ENCODE data around the gene MACROD2. TPM values are rescaled to one million over a fixed set of nuclear protein-coding genes. Genes with fewer than 3 reads are reported as not detected.
"Not testable (repeated sequence)": the region's sequence is repeated elsewhere in the genome, so short reads cannot be mapped to it uniquely, and the experiment has no call there.

Gene MACROD2
- polyA plus RNA-seq, 2 of the 4 experiments (the other 2 are of a cell fraction) = 0.96 to 1.3 TPM

DNA sequence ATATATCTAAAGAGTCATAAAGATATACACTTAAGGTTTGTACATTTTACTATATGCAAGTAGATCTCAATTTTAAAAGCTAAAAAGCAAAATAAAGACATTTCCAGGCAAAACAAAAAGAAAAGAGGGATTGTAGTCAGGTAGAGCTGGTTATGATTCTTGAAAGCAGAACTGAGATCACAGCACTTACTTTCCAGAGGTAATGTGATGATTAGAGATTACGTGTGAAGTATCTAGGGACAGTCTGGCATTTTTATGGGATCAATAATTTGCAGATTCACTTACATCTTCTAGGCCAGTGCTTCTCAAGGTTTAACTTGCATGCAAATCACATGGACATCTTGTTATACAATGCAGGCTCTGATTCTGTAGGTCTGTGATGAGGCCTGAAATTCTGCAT lies 1982.4 kb downstream of the MACROD2 start:
- WGBS (ENCODE audit: missing lambda C conversion rate) = 78% methylated on average over 1 of the region's 1 CpG

DNA sequence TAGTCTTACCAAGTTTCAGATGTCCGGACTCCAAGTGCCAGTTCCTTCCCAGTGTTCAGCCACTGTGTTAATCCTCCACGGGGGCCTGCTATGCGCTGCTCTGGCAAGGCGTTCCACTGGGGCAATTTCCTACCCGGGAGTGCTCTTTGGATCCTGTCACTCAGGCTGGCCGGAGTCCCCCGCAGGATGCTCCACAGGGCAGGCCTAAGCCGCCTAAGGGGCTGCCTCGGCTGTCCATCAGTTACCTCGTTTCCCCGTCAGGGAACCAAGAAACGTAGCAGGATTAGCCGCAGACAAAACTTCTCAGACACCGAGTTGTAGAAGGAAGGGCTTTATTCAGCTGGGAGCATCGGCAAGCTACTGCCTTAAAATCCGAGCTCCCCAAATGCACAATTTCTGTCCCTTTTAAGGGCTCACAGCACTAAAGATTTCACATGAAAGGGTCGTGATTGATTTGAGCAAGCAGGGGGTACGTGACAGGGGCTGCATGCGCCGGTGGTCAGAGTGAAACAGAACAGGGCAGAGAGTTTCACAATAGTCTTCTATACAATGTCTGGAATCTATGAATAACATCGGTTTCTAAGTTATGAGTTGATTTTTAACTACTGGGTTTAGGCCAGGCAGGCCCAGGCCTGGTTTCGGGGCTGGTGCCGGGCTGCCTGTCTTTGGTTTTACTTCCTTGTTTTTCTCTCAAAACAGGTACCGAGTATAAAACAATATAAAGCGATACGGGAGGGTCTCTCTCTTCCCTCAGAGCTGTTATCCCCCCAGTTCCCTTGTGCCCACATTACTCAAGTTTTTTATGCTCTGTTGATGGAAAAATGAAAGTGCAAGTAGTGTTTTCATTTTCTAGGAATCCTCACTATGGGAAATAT lies 1990.4 kb downstream of the MACROD2 start:
- POLR2A ChIA-PET; H3K4me1 ChIP-seq; H3K4me3 ChIP-seq; FAIRE-seq; ATAC-seq; DNase-seq (ENCODE audit: low read depth in 1 of 2, low spot score in 1 of 2); H3K4me2 ChIP-seq; H3K9me3 ChIP-seq; H3K27ac ChIP-seq: not testable (repeated sequence)
- 68% methylated on average over 26 of the region's 26 CpGs for WGBS (ENCODE audit: missing lambda C conversion rate)
- CTCF ChIA-PET = interaction anchor here (0.7 kb wide), 1 partner anchor 243 kb away, joined by 3 read pairs; no protein-coding TSS in a partner anchor

More for the DNA sequence above, 1982.4 kb downstream of the MACROD2 start:
- DNase-seq (ENCODE audit: low read depth in 1 of 2, low spot score in 1 of 2) = no peak
- Histone ChIP-seq H3K4me3 (no peak overlapping the region), H3K4me1 (no peaks in the 10 kb centered on the region), H3K9me3 (no peaks in the 10 kb centered on the region), H3K4me2 (no peak overlapping the region), H3K27ac (no peak overlapping the region)
- CTCF ChIA-PET = interaction anchor here (1.0 to 1.5 kb wide), 2 partner anchors 10 to 783 kb away, joined by 3 to 4 read pairs; no protein-coding TSS in a partner anchor
- FAIRE-seq = no peak
- POLR2A ChIA-PET = no interaction called here
- TF ChIP-seq TFCP2L1 (CRISPR knock-in tag; IDR thresholded peaks at IDR 0.05) (no peak), RARB (CRISPR knock-in tag; IDR thresholded peaks at IDR 0.05) (no peak), RAD21 (conservative IDR thresholded peaks at IDR 0.05 in 1 of 2, IDR thresholded peaks at IDR 0.05 in 1 of 2) (no peak), NR3C1 (IDR thresholded peaks at IDR 0.05) (no peak), CEBPB (IDR thresholded peaks at IDR 0.05) (no peak), PHF8 (IDR thresholded peaks at IDR 0.05; ENCODE audit: borderline replicate concordance, low read depth) (no peak), HEYL (CRISPR knock-in tag; IDR thresholded peaks at IDR 0.05) (no peak)
- TF ChIP-seq, protein P1, sequence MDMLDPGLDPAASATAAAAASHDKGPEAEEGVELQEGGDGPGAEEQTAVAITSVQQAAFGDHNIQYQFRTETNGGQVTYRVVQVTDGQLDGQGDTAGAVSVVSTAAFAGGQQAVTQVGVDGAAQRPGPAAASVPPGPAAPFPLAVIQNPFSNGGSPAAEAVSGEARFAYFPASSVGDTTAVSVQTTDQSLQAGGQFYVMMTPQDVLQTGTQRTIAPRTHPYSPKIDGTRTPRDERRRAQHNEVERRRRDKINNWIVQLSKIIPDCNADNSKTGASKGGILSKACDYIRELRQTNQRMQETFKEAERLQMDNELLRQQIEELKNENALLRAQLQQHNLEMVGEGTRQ (IDR thresholded peaks at IDR 0.05) = no peak
- TF ChIP-seq, protein P2, sequence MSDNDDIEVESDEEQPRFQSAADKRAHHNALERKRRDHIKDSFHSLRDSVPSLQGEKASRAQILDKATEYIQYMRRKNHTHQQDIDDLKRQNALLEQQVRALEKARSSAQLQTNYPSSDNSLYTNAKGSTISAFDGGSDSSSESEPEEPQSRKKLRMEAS (IDR thresholded peaks at IDR 0.05) = no peak
- TF ChIP-seq, protein P3, sequence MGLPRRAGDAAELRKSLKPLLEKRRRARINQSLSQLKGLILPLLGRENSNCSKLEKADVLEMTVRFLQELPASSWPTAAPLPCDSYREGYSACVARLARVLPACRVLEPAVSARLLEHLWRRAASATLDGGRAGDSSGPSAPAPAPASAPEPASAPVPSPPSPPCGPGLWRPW (IDR thresholded peaks at IDR 0.05) = no peak
- ATAC-seq = no peak

DNA sequence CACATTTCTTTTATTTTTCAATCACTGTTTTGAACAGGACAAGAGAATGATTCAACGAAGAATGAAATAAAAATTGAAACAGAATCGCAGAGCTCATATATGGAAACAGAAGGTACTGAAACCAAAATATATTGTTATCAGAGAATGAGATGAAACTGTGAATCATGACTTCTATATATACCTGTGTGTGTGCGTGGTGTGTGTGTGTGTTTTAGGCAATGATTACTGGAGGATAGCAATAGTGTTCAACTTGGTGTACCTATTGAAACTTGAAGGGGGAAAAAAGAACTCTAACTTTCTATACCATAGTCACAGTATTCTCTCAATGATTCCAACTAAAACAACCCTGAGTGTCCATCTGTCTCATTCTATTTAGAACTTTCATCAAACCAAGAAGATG lies 1991.4 kb downstream of the MACROD2 start:
- POLR2A ChIA-PET = no interaction called here
- 49% methylated on average over 3 of the region's 3 CpGs for WGBS (ENCODE audit: missing lambda C conversion rate)
- no peak for FAIRE-seq
- no peak for TF ChIP-seq HDAC2 (IDR thresholded peaks at IDR 0.05)
- TF ChIP-seq TP53 (CRISPR knock-in tag; IDR thresholded peaks at IDR 0.05) = no peak
- H3K4me1 ChIP-seq = no peaks in the 10 kb centered on the region
- no peaks in the 10 kb centered on the region for H3K9me3 ChIP-seq
- H3K27ac ChIP-seq = no peak overlapping the region
- no peak for DNase-seq (ENCODE audit: low read depth in 1 of 2, low spot score in 1 of 2)
- no peak overlapping the region for H3K4me3 ChIP-seq
- ATAC-seq = no peak
- CTCF ChIA-PET = no interaction called here
- no peak overlapping the region for H3K4me2 ChIP-seq

DNA sequence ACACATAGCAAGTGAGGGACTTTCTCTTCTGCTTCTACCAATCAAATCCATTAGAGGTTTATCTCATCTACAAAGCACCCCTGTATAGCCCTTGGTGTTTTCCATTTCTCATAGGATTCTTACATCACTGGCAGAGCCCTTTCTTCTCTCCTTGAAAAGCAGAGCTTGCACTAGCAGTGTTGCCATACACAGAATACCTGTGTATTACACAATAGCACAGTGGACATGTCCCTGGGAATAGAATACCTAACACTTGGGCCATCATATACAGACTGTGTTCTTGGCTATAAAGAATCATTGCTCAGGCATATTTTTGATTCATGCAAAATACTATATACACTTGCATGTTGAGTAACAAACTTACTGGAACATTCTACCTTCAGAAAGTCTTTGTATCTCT lies 1996.0 kb downstream of the MACROD2 start:
- TF ChIP-seq CBX2 (IDR thresholded peaks at IDR 0.05; ENCODE audit: borderline replicate concordance, low read depth) (no peak), HOXB5 (CRISPR knock-in tag; IDR thresholded peaks at IDR 0.05) (no peak), MAZ (IDR thresholded peaks at IDR 0.05; ENCODE audit: borderline replicate concordance, low read depth, low read length) (no peak), MYC (IDR thresholded peaks at IDR 0.05; ENCODE audit: borderline replicate concordance, low read length) (no peak), PHF8 (IDR thresholded peaks at IDR 0.05; ENCODE audit: borderline replicate concordance, low read depth) (no peak), RFX5 (IDR thresholded peaks at IDR 0.05) (no peak), NFE2L2 (conservative IDR thresholded peaks at IDR 0.05; ENCODE audit: low read length) (no peak), BHLHE40 (IDR thresholded peaks at IDR 0.05; ENCODE audit: low read depth, low read length) (no peak), ZFP36 (IDR thresholded peaks at IDR 0.05; ENCODE audit: borderline replicate concordance, partially characterized antibody) (no peak)
- TF ChIP-seq, protein P4, sequence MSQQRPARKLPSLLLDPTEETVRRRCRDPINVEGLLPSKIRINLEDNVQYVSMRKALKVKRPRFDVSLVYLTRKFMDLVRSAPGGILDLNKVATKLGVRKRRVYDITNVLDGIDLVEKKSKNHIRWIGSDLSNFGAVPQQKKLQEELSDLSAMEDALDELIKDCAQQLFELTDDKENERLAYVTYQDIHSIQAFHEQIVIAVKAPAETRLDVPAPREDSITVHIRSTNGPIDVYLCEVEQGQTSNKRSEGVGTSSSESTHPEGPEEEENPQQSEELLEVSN (IDR thresholded peaks at IDR 0.05; ENCODE audit: borderline replicate concordance, low read depth) = no peak
- TF ChIP-seq, protein P5, sequence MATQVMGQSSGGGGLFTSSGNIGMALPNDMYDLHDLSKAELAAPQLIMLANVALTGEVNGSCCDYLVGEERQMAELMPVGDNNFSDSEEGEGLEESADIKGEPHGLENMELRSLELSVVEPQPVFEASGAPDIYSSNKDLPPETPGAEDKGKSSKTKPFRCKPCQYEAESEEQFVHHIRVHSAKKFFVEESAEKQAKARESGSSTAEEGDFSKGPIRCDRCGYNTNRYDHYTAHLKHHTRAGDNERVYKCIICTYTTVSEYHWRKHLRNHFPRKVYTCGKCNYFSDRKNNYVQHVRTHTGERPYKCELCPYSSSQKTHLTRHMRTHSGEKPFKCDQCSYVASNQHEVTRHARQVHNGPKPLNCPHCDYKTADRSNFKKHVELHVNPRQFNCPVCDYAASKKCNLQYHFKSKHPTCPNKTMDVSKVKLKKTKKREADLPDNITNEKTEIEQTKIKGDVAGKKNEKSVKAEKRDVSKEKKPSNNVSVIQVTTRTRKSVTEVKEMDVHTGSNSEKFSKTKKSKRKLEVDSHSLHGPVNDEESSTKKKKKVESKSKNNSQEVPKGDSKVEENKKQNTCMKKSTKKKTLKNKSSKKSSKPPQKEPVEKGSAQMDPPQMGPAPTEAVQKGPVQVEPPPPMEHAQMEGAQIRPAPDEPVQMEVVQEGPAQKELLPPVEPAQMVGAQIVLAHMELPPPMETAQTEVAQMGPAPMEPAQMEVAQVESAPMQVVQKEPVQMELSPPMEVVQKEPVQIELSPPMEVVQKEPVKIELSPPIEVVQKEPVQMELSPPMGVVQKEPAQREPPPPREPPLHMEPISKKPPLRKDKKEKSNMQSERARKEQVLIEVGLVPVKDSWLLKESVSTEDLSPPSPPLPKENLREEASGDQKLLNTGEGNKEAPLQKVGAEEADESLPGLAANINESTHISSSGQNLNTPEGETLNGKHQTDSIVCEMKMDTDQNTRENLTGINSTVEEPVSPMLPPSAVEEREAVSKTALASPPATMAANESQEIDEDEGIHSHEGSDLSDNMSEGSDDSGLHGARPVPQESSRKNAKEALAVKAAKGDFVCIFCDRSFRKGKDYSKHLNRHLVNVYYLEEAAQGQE (IDR thresholded peaks at IDR 0.05) = no peak
- Histone ChIP-seq H3K9me3 (no peaks in the 10 kb centered on the region), H3K4me1 (no peaks in the 10 kb centered on the region), H3K4me3 (no peak overlapping the region), H3K4me2 (no peak overlapping the region), H3K27ac (no peak overlapping the region)
- FAIRE-seq (no peak), DNase-seq (ENCODE audit: low read depth in 1 of 2, low spot score in 1 of 2) (no peak), ATAC-seq (no peak)
- POLR2A ChIA-PET = no interaction called here
- CTCF ChIA-PET = no interaction called here

Measured in A549 (cell line).